Hepatocyte (in vitro differentiated cells): ENCODE data around the gene LY6G6F.

Experiments used
- CTCF ChIP-seq: fragments of 200-600 bp; sonication (generic); IDR thresholded peaks from 2 replicates; pipeline ENCODE4 v1.5.1; 2016; ENCODE audit warnings: antibody characterized with exemption, mild to moderate bottlenecking; ENCODE audit not compliant: poor library complexity
- EZH2 ChIP-seq: fragments of 200-600 bp; sonication (generic); IDR thresholded peaks from 2 replicates; pipeline ENCODE4 v1.6.1; 2016; ENCODE audit warnings: antibody characterized with exemption, mild to moderate bottlenecking, borderline replicate concordance
- EZH2phosphoT487 ChIP-seq: fragments of 200-600 bp; sonication (generic); IDR thresholded peaks from one replicate; pipeline ENCODE4 v1.6.1; 2018; ENCODE audit warnings: antibody characterized with exemption, mild to moderate bottlenecking, low read depth, moderate library complexity; ENCODE audit not compliant: unreplicated experiment, severe bottlenecking

- TF ChIP-seq CTCF, result no peak
- no peak for TF ChIP-seq EZH2phosphoT487
- no peak for TF ChIP-seq EZH2
Measured at GRCh38 chr6:31702819-31703716, 3.6 kb upstream of the LY6G6F start, which contains the start of gene ABHD16A.
